ENCODE data around the gene C1QTNF4.
"Not testable (repeated sequence)": the region's sequence is repeated elsewhere in the genome, so short reads cannot be mapped to it uniquely, and the experiment has no call there.

C1QTNF4 gene

DNA sequence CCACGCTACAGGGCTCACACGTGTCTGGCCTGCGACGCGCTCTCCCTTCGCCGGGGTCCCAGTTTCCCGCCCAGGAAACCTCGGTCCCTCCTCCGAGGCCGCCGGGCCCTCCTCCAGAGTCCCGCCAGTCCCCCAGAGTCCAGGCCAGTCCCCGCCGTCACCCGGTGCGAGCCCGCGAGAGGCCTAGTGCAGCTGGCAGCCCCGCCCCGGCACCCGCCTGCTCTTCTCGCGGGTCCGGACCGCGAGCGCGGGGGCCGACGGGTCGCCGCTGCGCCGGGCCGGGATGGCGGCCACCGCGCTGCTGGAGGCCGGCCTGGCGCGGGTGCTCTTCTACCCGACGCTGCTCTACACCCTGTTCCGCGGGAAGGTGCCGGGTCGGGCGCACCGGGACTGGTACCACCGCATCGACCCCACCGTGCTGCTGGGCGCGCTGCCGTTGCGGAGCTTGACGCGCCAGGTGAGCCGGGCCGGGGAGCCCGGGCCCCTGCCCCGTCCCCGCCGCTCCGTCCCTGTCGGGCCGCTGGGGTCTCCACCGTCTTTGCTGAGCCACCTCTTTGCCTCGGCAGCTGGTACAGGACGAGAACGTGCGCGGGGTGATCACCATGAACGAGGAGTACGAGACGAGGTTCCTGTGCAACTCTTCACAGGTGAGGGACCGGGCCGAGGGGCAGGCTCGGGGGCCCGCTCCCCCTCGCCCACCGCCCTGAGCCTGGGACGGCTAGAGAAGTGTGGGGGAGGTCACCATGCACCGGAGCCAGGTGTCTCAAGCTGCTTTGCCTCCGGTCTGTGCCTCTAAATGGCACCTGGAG lies 28.7 kb downstream of the C1QTNF4 start, which contains the start of gene PTPMT1:
Gene PTPMT1, plus strand, starts transcription at position 260 of the 809 bp plus-strand sequence. Its CDS starts 24 bp downstream, at position 284.
- DNase-seq = peak in 3 of 4 experiments; percentile 36 to 52 (median 37)

- no peak for DNase-seq
These were observed 29.3 kb downstream of the C1QTNF4 start for GRCh38 chr11:47564933-47565339.

- not testable (repeated sequence) for DNase-seq
These were observed 29.8 kb downstream of the C1QTNF4 start for GRCh38 chr11:47564366-47564765.

- not testable (repeated sequence) for DNase-seq
These were observed 31.8 kb downstream of the C1QTNF4 start for GRCh38 chr11:47562393-47562792.

DNA sequence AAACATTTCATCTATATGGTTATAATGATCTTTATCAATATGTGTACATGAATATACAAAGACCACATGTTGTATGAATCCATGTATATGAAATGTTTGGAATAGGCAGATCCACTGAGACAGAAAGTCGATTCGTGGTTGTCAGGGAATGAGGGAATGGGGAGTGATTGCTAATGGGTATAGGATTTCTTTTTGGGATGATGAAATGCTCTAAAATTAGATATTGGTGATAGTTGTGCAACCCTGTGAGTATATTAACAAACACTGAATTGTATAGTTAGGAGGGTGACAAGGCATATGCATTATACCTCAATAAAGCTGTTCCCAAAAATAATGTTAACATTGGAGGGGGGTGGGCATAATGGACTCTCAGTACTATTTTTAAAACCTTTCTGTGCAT lies 33.8 kb downstream of the C1QTNF4 start:
- DNase-seq = no peak

- no peak for DNase-seq
These were observed 35.5 kb downstream of the C1QTNF4 start for GRCh38 chr11:47558695-47559094.

DNA sequence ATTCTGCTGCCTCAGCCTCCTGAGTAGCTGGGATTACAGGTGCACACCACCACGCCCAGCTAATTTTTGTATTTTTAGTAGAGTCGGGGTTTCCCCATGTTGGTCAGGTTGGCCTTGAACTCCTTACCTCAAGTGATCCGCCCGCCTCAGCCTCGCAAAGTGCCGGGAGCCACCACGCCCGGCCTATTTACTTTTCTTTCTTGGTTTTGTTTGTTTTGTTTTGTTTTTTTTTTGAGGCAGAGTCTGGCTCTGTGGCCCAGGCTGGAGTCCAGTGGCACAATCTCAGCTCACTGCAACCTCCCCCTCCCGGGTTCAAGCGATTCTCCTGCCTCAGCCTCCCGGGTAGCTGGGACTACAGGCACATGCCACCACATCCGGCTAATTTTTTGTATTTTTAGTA lies 37.2 kb downstream of the C1QTNF4 start:
- DNase-seq = not testable (repeated sequence)

DNA sequence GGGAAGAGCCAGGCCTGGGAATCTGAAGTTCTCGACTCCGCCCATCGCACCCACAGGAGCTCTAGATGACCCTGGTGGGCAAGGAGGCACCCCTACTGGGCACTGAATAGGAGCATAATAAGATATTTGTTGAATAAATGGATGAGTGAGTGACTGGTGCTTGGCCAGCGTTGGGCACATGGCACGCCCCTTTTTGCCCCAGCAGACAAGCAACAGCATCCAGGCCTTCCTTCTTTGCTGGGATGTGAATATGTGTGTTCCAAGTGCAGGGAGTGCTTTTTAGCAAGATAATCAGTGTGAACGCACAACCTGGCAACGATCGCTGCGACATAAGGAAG lies 40.8 kb downstream of the C1QTNF4 start:
- no peak for DNase-seq

DNA sequence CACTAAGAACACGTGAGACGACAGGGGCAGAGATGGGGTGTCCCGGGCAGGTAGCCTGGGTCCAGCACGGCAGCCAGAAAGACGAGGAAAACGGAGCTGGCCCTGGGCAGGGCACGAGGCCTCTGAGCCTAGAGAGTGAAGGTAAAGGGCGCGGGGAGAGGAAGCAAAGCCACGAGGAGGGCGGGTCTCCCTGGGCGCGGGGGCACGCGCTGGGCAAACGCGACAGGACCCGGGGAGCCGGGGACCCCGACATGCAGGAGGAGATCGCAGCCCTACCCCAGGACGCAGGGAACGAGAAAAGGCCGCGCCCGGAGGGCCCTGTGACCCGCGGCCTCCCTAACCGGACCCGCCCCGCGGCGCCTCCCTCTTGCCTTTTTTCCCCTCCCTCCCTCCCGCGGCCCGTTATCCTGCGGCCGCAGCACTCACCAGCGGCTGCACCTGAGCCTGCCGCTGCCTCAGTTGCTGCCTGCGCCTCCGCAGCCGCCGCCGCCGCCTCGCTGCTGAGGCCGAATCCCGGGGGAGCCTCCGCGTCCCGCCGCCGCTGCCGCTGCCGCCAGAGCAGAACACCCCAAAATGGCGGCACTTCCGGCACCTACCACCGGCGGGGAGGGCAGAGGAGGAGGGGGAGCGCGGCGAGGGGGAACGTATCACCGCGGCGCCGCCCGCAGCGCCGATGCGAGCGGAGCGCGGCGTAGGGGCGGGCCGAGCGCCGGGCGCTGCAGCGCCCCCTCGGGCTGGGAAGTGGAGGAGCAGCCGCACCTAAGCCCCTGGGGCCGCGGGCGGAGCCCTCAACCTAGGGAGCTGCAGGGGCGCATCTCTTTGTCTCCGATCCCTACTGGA lies 41.4 kb downstream of the C1QTNF4 start, which contains the start of gene CELF1:
Gene CELF1, minus strand, starts transcription at position 567 of the 840 bp plus-strand sequence. CDS start 53,609 bp downstream, outside the sequence.
- DNase-seq = peak; percentile 77 to 90 (median 80)

GRCh38 chr11:47552056-47552565 lies 42.1 kb downstream of the C1QTNF4 start:
- DNase-seq = peak in 1 of 4 experiments; percentile 12

DNA sequence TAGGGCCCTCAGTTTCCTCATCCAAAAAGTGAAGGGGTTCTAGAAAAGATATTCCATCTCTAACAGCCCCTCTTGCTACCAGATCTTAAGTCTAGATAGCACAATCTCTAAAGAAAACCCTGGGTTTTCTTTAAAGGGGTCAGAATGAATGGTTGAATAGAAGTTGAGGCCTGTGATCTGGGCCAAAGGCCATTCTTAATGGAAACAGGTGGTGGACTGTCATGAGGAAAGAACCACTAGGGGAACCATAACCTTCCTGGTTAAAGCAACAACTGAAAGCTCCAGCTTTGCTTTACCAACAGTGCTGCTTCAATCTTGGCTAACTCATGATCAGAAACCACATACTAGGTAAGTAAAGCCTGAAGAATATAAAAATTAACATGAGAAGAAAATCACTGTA lies 43.1 kb downstream of the C1QTNF4 start:
- no peak for DNase-seq

GRCh38 chr11:47550288-47551047 lies 43.7 kb downstream of the C1QTNF4 start:
- DNase-seq = no peak

GRCh38 chr11:47546274-47546673 lies 47.9 kb downstream of the C1QTNF4 start:
- not testable (repeated sequence) for DNase-seq

DNA sequence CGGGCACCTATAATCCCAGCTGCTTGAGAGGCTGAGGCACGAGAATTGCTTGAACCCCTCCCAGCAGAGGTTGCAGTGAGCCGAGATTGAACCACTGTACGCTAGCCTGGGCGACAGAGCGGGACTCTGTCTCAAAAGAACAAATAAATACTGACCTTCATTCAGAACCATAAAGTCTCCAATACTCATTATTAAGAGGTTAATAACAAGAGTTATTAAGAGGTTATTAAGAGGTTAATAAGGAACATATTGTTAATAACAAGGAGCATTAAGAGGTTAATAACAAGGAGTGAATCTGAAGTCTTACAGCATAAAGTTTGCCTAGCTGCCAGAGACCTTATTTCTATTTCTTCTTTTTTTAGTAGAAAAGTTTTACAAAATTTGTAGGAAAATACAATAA lies 48.9 kb downstream of the C1QTNF4 start:
- no peak for DNase-seq

GRCh38 chr11:47541070-47541469 lies 53.1 kb downstream of the C1QTNF4 start:
- DNase-seq = no peak

DNA sequence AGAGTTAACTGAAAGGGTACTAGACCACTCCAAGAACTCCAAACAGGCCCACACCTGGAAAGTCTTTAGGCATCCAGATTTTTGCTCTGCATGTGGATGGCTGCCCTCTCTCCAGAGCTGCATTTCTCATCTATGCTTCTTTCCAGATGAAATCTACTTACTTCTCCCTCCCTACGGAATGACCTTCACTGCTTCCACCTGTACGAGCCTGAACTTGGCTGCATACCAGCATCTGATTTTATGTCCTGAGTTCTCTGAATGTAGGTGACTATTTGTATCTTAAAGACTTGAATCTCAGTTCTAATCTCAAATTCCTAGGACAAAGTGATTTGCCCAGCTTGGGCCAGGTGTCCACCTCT lies 54.6 kb downstream of the C1QTNF4 start:
- DNase-seq = no peak
